ENCODE measurements around the gene MLXIP.

Gene MLXIP

DNA sequence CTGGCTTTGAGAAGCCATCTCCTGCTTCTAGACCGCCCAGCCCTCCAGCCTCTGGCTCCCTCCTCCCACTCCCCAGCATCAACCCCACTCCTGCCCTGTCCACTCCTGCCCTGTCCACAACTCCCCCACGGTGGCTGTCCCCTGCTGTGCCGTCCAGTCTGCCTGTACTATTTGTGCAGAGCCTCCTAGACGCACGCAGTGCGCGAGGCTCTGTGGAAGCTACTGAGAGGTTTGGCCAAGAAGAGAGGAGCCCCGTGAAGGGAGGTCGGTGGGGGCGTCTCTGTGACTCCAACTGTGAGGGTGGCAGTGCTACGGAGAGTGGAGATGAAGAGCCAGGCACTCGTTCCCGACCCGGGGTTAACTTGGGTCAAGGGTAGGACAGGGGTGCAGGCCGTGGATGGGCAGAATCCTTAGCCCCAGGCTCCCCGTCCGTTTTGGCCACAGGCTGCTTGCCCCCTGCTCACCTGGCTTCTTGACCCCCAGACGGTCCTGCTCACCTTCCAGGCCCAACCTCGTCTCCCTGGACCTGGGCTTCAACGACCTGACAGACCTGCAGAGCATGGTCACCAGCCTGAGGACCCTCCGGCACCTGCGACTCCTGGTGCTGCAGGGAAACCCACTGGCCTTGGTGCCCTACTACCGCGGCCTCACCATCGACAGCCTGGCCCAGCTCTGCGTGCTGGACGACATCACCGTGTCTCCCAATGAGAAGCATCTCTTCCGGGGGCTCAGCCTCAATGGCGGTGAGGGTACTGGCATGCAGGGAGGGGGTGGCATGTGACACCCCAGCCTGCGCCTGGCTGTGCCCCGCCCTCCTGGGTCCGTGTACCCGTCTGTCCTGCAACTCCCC, 111.3 kb downstream of the MLXIP start:
- no peak for DNase-seq

DNA sequence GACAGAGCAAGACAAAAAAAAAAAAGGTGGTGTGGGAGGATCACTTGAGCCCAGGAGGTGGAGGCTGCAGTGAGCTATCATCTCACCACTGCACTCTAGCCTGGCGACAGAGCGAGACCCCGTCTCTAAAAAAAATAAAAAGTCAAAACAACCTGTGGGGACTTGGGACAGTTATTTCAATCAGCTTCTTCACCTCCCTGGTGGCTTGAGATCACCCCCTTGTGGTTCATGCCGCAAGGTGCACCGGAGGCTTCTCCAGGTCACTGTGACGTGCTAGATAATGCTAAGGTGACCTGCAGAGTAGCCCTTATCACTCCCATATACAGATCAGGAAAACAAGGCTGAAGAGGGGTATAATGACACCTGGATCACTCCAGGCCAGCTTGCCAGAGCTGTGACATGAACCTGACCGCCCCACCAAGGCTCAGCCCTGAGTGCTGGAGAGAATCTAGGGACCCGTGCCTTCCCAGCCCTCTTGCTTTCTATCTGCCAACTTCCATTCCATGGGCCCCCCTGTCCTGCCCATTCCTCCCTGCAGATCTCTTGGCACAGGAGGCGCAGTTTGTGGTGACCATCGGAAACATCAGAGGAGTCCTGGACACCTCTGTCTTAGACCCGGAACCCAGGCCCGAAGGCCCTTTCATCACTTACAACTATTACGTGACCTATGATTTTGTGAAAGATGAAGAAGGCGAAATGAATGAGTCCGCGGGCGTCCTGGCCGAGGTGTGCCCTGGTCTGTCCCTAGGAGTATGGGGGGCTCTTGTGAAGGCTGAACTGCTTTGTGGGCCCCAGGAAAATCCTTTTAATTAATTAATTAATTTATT, 112.5 kb downstream of the MLXIP start:
- peak; percentile 44 for DNase-seq

DNA sequence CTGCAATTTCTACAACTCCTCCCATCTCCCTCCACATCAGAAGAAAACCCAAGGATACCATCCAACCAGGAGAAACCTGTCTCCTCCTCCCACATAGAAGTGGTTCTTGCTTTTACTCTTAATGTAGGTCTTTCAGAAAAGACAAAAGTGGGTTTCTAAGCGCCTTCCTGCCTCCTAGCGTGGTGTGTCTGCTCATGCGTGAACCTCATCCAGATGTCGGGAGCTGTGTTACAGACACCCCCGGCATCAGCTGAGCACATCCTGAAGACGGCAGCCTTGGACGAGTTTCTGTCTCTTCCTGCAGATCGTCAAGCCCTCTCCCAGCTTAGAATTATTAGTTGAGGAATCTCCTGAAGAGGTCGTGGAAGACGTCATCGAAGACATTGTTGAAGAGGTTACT, 113.9 kb downstream of the MLXIP start:
- no peak for DNase-seq

DNA sequence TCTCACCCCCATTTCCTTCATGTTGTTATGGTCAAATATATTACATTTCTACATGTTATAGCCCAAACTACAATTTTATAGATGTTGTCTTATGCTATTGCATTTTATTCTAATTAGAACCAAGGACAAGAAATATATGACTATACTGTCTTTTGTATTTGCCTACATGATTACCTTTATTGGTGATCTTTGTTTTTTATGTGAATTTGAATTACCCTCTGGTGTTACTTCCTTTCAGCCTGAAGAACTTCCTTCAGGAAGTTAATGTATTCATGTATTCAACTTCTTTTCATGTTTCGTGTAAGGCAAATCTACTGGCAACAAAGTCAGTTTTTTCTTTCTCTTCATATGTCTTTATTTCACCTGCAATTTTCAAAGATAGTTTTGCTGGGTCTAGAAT, 116.2 kb downstream of the MLXIP start:
- no peak for DNase-seq

- DNase-seq: no peak
Observed at GRCh38 chr12:122195405-122195804, 116.8 kb downstream of the MLXIP start.

Measured in fibroblast of skin of back (primary cell).